PC-9 (cell line): ENCODE results near the gene GJB1. TPM values are rescaled to one million over a fixed set of nuclear protein-coding genes. Genes with fewer than 3 reads are reported as not detected.
A peak's percentile ranks its signal among the peaks of the same experiment; 100 is the strongest.

ENCODE experiments used
- BruUV-seq: library from RNA; stranded (reverse); fragments of 400-500 nt; replicated peaks from 2 replicates; lab custom pipeline; 2021; lab: Mats Ljungman, UMichigan
- CTCF ChIA-PET: fragments of 300-600 bp; sonication (Branson Sonifier 250); formaldehyde crosslinking; loops from one replicate; lab custom pipeline; 2022; ENCODE audit warnings: antibody characterized with exemption; lab: Charles Lee
- POLR2A ChIA-PET: fragments of 300-600 bp; sonication (Branson Sonifier 250); formaldehyde crosslinking; loops from one replicate; lab custom pipeline; 2022; ENCODE audit warnings: antibody characterized with exemption; ENCODE audit not compliant: unreplicated experiment; lab: Charles Lee
- DNase-seq, 2 experiments: peaks; one replicate each; pipeline versions ENCODE4 v3.0.0 to v3.0.0-alpha.2; 2015 to 2022; ENCODE audit warnings: mixed read lengths in 1 of 2
- H2AFZ ChIP-seq: fragments of 200-600 bp; sonication (generic); 2 replicates; pipeline ENCODE4 v1.8.1; 2017; ENCODE audit warnings: antibody characterized with exemption
- H3F3A ChIP-seq: fragments of 200-600 bp; sonication (generic); 2 replicates; pipeline ENCODE4 v1.8.1; 2017; ENCODE audit warnings: antibody characterized with exemption, mild to moderate bottlenecking, low read depth; ENCODE audit not compliant: insufficient read depth
- H3K27ac ChIP-seq: fragments of 200-600 bp; sonication (generic); 2 replicates; pipeline ENCODE4 v1.6.1; 2016; ENCODE audit warnings: mixed run types
- H3K27me3 ChIP-seq: fragments of 200-600 bp; sonication (generic); 2 replicates; pipeline ENCODE4 v1.6.1; 2016; ENCODE audit warnings: low read depth, mixed run types; ENCODE audit not compliant: insufficient read depth
- H3K36me3 ChIP-seq: fragments of 200-600 bp; sonication (generic); 2 replicates; pipeline ENCODE4 v1.6.1; 2016; ENCODE audit warnings: low read depth, mixed run types
- H3K4me1 ChIP-seq: fragments of 200-600 bp; sonication (generic); replicated peaks from 2 replicates; pipeline ENCODE4 v1.6.1; 2016; ENCODE audit warnings: mixed run types; ENCODE audit not compliant: insufficient read depth
- H3K4me2 ChIP-seq: fragments of 200-600 bp; sonication (generic); 2 replicates; pipeline ENCODE4 v1.6.1; 2017; ENCODE audit warnings: mixed run types
- H3K4me3 ChIP-seq: fragments of 200-600 bp; sonication (generic); 2 replicates; pipeline ENCODE4 v1.6.1; 2016; ENCODE audit warnings: mixed run types
- H3K79me2 ChIP-seq: fragments of 200-600 bp; sonication (generic); 2 replicates; pipeline ENCODE4 v1.6.1; 2017; ENCODE audit warnings: low read depth, mixed run types
- H3K9me2 ChIP-seq: fragments of 200-600 bp; sonication (generic); 2 replicates; pipeline ENCODE4 v1.8.1; 2017; ENCODE audit warnings: mild to moderate bottlenecking; ENCODE audit not compliant: insufficient read depth
- H3K9me3 ChIP-seq: fragments of 200-600 bp; sonication (generic); 2 replicates; pipeline ENCODE4 v1.8.1; 2016; ENCODE audit warnings: low read depth; ENCODE audit not compliant: insufficient read depth
- H4K20me1 ChIP-seq: fragments of 200-600 bp; sonication (generic); 2 replicates; pipeline ENCODE4 v1.8.1; 2017; ENCODE audit not compliant: insufficient read depth
- CTCF ChIP-seq: fragments of 200-600 bp; sonication (generic); conservative IDR thresholded peaks from 2 replicates; pipeline ENCODE4 v1.6.1; 2017; ENCODE audit warnings: mixed run types, antibody characterized with exemption, mild to moderate bottlenecking, moderate library complexity
- EZH2 ChIP-seq: fragments of 200-600 bp; sonication (generic); IDR thresholded peaks from 2 replicates; pipeline ENCODE4 v1.8.0; 2017; ENCODE audit warnings: antibody characterized with exemption, low read depth
- intact Hi-C: fragments of 100-400 bp; cut with micrococcal nuclease; formaldehyde crosslinking; loops from one replicate; pipeline ENCODE4 v1.10.0; 2022; ENCODE audit not compliant: unreplicated experiment
- total RNA-seq: library from RNA; stranded (reverse); gene quantifications from 2 replicates; pipeline ENCODE4 v1.2.3, GENCODE V29; 2021

Gene GJB1
- total RNA-seq, 1 experiment from 2014 or later = not detected

- no peak for DNase-seq
- ChIA-PET POLR2A (no interaction called here), CTCF (interaction anchor here (0.6 kb wide), 1 partner anchor 65 kb away, joined by 4 read pairs; no protein-coding TSS in a partner anchor)
- Histone ChIP-seq H3K4me2 (peak overlapping the region; percentile 95), H3K9me2 (no peaks in the 10 kb centered on the region; the same call in 1 of the 2 replicates), H3K4me3 (peak overlapping the region; percentile 78; the same call in 1 of the 2 replicates), H3K9me3 (no peaks in the 10 kb centered on the region), H3K4me1 (no peaks in the 10 kb centered on the region), H3K36me3 (no peaks in the 10 kb centered on the region), H3K79me2 (no peaks in the 10 kb centered on the region), H3K27ac (peak overlapping the region; percentile 71), H3K27me3 (no peaks in the 10 kb centered on the region), H4K20me1 (no peaks in the 10 kb centered on the region), H3F3A (peaks cover 3% of the 10 kb centered on the region; the same call in 1 of the 2 replicates), H2AFZ (peak overlapping the region; percentile 96)
- intact Hi-C loops = no loop called here
- TSS peak; percentile 60 for BruUV-seq
- TF ChIP-seq EZH2 = no peak
- TF ChIP-seq CTCF = no peak
Measured at GRCh38 chrX:71181558-71181909, 41.5 kb upstream of the GJB1 start.

GRCh38 chrX:71181910-71182799 lies 40.9 kb upstream of the GJB1 start:
- peaks cover 3% of the 10 kb centered on the region; the same call in 1 of the 2 replicates for H3F3A ChIP-seq
- H3K27me3 ChIP-seq = no peaks in the 10 kb centered on the region
- H3K4me1 ChIP-seq = no peaks in the 10 kb centered on the region
- H3K79me2 ChIP-seq = no peaks in the 10 kb centered on the region
- ChIA-PET POLR2A (interaction anchor here (0.6 to 0.9 kb wide), 3 partner anchors 121 to 353 kb away, joined by 4 to 6 read pairs (median 4); partner anchors contain the start of gene TAF1), CTCF (interaction anchor here (0.6 to 0.7 kb wide), 2 partner anchors 91 to 184 kb away, joined by 3 to 6 read pairs; partner anchors contain the start of gene TAF1)
- no peaks in the 10 kb centered on the region for H3K9me3 ChIP-seq
- H4K20me1 ChIP-seq = no peaks in the 10 kb centered on the region
- TF ChIP-seq EZH2 = no peak
- TF ChIP-seq CTCF = no peak
- peak overlapping the region; percentile 71 for H3K27ac ChIP-seq
- peak overlapping the region; percentile 95 for H3K4me2 ChIP-seq
- intact Hi-C loops = loop anchor here (2.0 kb wide), 1 partner anchor 101 kb away; the partner anchor contains the start of gene NONO
- H3K9me2 ChIP-seq = no peaks in the 10 kb centered on the region; the same call in 1 of the 2 replicates
- H2AFZ ChIP-seq = peak overlapping the region; percentile 96
- peak; percentile 83 to 92 for DNase-seq
- peak overlapping the region; percentile 78; the same call in 1 of the 2 replicates for H3K4me3 ChIP-seq
- TSS peak; percentile 92 for BruUV-seq
- no peaks in the 10 kb centered on the region for H3K36me3 ChIP-seq

- ChIA-PET CTCF (interaction anchor here (0.6 to 0.7 kb wide), 2 partner anchors 91 to 183 kb away, joined by 3 to 6 read pairs; partner anchors contain the start of gene TAF1), POLR2A (interaction anchor here (0.7 to 0.9 kb wide), 2 partner anchors 121 to 183 kb away, joined by 4 to 6 read pairs; partner anchors contain the start of gene TAF1)
- no TSS peak for BruUV-seq
- DNase-seq = no peak
- no peak overlapping the region for H2AFZ ChIP-seq
- no peak for TF ChIP-seq EZH2
- no peak for TF ChIP-seq CTCF
- intact Hi-C loops = loop anchor here (2.0 kb wide), 1 partner anchor 100 kb away; the partner anchor contains the start of gene NONO
- no peak overlapping the region for H3K4me2 ChIP-seq
- peaks cover 3% of the 10 kb centered on the region; the same call in 1 of the 2 replicates for H3F3A ChIP-seq
- no peaks in the 10 kb centered on the region for H4K20me1 ChIP-seq
- H3K36me3 ChIP-seq = no peaks in the 10 kb centered on the region
- H3K27me3 ChIP-seq = no peaks in the 10 kb centered on the region
- H3K4me3 ChIP-seq = no peak overlapping the region
- H3K4me1 ChIP-seq = no peaks in the 10 kb centered on the region
- H3K79me2 ChIP-seq = no peaks in the 10 kb centered on the region
- H3K27ac ChIP-seq = no peak overlapping the region
- H3K9me3 ChIP-seq = no peaks in the 10 kb centered on the region
- no peaks in the 10 kb centered on the region; the same call in 1 of the 2 replicates for H3K9me2 ChIP-seq
Measured at GRCh38 chrX:71182871-71183270, 40.2 kb upstream of the GJB1 start.
